ENCODE measurements around the gene NRCAM.

Gene NRCAM

DNA sequence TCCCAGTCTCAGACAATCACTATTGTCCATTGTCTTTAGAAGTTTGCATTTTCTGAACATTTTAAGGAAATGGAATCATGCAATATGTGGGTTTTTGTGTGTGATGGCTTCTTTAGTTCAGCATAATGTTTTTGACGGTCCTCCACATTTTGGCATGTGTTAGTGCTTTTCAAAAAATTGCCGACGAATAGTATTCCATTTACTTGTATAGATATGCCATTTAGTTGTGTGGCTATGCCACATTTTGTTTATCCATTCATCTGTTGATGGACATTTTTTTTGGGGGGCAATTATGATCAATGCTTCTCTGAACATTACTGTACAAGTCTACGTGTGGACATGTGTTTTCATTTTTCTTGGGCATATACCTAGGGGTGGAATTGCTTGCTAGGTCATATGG is 314.1 kb downstream of the NRCAM start:
- in situ Hi-C loops (cut with MboI; ENCODE audit: low sequenced_read_pairs) = no loop called here

DNA sequence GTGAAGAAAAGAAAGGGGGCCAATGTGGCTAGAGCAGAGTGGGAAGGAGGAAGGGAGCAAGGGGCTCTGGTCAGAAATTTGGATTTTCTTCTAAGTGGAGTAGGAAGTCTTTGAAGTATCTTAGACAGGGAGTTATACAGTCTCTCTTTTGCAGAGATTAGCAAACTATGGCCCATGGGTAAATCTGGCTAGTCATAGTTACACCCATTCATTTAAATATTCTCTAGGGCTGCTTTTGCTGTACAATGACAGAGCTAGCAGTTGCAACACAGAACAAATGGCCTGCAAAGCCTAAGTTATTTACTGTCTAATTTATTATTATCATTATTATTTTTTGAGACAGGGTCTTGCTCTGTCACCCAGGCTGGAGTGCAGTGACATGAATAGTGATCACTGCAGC is 315.6 kb downstream of the NRCAM start:
- in situ Hi-C loops (cut with MboI; ENCODE audit: low sequenced_read_pairs) = no loop called here

DNA sequence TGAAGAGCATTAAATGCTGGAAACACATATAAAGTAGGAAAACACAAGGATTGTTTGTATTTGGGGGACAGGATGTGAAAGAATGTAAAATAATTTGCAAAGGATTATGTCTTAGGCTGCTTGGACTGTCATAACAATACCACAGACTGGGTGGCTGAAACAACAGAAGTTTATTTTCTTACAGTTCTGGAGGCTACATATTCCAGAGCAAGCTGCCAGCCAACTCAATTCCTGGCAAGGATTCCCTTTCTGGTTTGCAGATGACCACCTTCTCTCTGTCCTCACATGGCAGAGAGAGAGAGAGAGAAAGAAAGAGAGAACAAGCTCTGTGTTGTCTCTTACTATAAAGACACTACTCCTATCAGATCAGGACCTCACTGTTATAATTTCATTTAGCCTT is 317.3 kb downstream of the NRCAM start:
- in situ Hi-C loops (cut with MboI; ENCODE audit: low sequenced_read_pairs) = no loop called here

DNA sequence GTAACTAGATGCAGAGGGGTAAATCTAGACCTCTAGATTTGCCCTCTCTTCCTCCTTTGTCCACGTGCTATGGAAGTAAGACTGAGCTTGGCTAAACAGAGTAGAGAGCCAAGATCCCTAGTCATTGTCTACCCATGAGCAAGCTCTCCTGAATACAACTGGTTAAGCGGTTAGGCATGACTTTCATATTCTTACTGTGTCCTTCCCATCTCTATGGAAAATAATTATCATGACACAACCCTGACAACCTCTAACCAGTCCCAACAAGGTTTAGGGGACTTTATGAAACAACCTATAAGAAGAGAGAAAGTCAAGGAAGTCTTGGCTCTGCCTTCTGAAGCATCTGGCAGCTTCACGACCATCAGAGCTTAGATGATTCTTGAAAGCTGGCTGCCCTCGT is 318.2 kb downstream of the NRCAM start:
- in situ Hi-C loops (cut with MboI; ENCODE audit: low sequenced_read_pairs) = no loop called here

DNA sequence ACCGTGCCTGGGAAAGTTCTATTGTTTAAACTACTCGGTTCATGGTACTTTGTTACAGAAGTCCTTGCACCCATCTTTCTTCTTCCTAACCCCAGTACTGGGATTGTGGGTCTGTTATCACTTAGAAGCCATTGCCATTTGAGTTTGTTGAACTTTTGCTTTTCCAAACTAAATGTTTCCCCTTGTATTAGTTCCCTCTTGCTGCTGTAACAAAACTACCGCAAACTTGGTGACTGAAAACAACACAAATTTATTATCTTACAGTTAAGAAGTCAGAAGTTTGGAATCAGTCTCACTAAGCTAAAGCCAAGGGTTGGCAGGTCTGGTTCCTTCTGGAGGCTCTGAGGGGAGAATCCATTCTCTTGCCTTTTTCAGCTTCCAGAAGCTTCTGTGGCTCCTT is 319.2 kb downstream of the NRCAM start:
- in situ Hi-C loops (cut with MboI; ENCODE audit: low sequenced_read_pairs) = no loop called here

DNA sequence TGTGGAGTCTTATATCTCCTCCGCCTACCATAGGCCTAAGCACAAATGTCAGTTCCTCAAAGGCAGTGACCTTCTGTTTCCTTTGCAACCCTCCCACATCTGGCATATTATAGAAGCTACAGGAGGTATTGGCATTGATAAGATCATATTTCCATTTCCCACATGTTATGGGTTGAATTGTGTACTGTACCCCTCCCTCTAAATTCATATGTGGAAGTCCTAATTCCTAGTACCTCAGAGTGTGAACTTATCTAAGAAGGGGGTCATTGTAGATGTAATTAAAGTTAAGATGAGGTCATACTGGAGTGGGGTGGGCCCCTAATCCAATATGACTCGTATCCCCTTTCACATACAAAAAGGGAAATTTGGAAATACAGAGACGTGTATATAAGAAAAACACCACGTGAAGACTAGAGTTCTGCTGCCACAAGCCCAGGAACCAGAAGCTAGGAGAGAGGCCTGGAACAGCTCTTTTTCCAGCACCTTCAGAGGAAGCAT is 320.0 kb downstream of the NRCAM start:
- in situ Hi-C loops (cut with MboI; ENCODE audit: low sequenced_read_pairs) = no loop called here

DNA sequence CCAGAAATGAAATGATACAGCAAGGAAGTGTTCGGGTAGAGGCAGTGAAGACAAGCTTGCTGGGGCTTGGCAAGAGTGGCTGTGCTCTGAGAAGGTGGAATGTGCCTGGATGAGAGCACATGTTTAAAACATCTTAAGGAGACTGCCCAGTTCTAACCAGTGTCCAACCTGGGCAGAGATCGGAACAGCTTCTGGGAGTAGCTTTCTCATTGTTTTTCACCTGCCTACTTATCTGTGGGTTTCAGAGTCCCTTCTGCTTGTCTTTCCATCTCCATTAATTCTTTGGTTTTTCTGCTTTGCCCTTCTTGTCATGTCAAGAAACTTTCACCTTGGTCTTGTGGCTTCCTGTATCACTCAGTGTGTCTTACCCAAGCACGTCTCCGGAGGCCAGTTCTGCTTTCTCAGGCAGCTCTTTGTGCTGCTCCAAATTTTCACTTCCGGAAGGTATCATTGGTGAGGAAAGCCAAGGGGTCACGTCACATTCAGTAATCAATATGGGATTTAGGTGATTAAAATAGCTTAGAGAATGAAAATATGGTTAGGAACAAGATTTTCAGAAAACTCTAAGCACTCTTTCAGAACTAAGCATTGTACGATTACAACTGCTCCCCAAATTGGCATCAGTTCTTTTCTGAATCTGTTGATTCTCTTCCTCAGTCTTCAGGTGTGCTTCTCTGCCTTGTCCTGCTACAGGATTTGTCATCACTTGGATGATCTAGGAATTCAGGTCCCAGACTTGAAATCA is 320.6 kb downstream of the NRCAM start:
- in situ Hi-C loops (cut with MboI; ENCODE audit: low sequenced_read_pairs) = no loop called here

DNA sequence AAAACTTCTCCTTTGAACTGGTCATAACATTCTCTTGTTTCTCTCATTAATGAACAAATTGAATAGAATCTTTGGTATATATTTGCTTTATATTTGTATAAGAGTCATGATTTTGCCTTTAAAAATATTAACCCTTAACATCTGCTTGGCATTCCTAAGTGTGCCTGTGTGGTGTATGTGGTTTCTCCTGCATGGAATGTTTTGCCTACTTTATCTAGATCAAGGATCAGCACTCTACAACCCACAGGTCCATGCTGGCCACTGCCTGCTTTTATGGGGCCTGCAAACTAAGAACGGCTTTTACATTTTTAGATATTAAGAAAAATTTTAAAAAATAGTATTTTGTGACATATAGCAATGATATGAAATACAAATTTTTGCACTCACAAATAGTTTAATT is 321.8 kb downstream of the NRCAM start:
- in situ Hi-C loops (cut with MboI; ENCODE audit: low sequenced_read_pairs) = no loop called here

DNA sequence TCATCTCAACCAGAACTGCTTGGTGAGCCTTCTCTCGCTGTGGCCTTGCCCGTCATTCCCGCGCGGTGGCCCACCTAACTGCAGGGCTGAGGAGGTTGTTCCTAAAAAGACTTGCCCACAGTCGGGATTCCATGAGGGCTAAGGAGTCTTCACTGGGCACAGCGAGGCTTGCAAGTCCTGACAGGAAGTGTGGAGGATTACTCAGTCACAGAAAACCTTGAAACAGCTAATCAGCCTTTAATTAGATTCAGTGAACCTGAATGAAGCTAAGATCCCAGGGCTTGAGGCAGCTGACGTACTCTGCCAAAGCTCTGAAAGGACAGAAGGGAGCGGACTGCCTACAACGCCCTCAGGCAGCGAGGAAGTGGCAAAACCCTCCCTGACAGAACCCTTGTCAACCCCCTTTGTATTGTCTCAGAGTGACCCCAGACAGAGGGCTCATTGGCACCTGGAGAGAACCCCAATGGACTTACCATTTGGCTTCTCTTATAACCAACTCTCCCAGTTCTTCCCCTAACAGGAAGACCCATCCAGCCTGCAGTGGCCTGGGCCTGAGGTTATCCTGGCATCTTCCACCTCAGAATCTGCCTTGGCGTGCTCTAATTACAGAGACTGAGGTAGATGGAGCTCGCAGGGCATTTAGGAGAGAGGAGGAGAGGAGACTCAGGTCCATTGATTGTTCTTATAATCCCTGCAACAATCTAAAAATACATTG is 323.5 kb downstream of the NRCAM start:
- in situ Hi-C loops (cut with MboI; ENCODE audit: low sequenced_read_pairs) = no loop called here

DNA sequence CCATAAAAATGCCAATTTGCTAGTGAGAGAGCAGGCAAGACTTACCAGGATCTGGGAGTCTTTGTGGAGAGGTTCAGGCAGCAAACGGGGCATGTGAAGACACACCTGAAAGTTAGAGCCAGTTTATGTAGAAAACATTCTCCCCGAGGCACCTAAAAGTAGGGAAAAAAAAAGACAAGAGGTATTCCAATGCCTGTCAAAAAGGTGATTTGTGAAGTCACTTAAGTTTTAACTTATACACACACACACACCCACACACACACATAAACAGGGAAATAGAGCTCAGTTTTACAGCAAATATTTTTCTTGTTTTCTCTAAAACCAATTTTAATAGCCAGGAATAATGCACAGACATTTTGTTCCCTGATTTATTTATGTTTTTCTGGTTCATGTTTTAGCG is 326.0 kb downstream of the NRCAM start, which contains the start of gene LAMB4:
LAMB4 (minus strand) TSS at position 101 of the 400 bp plus-strand sequence. CDS start 7,197 bp downstream, outside the sequence.
- in situ Hi-C loops (cut with MboI; ENCODE audit: low sequenced_read_pairs) = no loop called here

DNA sequence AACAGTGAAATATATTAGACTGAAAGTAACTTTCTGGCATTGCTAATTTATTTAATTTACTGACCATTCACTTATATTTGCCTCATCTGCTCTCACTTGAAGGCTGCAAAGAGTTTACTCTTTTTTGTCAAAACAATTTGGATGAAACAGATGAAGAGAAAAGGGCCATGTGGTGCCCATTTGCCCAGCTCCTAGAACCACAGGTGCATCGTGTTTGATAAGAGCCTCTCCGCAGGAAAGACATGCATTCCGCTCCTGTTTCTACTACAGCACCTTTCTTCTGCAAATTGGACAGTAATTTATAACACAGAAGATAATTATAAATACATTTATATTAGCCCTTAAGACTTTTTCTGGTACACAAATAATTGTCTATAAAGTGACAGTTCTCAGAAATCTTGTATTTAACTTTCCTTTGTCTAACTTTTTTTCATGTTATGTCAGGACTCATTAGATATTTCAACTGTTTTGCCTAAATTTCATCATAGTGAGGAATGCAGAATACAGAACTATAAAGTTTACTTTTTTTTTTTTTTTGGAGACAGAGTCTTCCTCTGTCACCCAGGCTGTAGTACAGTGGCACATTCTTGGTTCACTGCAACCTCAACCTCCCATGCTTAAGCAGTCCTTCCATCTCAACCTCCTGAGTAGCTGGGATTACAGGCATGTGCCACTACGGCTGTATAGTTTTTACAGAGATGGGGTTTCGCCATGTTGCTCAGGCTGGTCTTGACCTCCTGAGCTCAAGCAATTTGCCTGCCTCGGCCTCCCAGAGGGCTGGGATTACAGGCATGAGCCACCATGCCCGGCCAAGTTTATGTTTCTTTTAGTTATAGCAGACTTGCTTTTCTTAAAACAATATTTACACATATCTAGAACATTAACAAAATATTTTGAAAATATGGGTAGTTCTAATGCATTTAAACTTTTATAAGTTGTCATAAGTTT is 326.9 kb downstream of the NRCAM start:
- in situ Hi-C loops (cut with MboI; ENCODE audit: low sequenced_read_pairs) = no loop called here

DNA sequence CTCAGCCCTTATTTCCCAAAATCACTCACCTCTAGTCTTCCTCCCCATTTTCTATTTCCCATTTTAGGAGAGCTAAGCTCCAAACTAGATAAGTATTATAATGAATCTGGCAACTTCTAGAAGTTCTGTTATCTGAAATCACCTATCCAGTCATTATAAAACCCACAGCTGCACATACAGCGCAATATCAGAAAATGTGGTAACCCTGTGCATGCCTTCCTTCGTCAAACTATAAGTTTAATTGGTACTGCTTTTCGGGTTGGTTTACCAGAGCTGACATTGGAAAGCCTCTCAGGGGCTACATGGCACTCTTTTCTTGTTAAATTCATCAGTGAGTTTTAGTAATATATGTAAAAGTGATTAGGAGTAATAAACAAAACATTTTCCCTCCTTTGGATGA is 327.7 kb downstream of the NRCAM start:
- in situ Hi-C loops (cut with MboI; ENCODE audit: low sequenced_read_pairs) = no loop called here

DNA sequence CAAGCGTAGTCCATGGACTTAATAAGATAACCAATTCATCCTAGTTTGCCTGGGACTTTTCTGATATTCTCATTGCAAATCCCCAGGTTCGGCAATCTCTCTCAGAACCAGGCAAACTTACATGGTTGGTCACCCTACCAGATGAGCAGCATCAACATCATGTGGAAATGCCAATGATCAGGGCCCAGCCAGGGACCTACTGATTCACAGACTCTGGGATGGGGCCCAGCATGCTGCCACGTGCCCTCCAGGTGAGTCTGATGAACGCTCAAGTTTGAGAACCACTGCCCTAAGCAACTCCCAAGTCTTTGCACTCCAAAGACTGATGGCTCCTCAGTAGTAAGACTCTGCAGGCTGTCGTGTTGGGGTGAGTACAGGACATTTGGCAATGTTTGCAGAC is 328.8 kb downstream of the NRCAM start:
- in situ Hi-C loops (cut with MboI; ENCODE audit: low sequenced_read_pairs) = no loop called here

DNA sequence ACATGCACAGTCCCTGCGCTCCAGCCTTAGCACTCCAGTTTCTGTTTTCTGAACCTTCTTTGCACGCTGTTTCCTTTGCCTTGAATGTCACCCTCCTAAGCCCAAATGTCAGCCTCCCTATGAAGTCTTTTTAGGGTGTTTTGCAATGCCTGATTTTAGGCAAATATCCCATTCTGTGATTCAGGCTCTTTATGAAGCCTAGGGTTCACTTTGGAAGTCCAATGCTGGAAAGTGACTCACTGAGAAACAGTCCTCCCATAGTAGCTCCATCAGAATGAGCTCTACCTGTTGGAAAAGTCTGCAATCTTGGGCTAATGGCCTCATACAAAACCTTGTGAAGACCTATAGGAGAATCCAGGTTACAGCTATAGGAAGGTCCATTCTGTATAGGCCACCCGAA is 331.4 kb downstream of the NRCAM start:
- in situ Hi-C loops (cut with MboI; ENCODE audit: low sequenced_read_pairs) = no loop called here

DNA sequence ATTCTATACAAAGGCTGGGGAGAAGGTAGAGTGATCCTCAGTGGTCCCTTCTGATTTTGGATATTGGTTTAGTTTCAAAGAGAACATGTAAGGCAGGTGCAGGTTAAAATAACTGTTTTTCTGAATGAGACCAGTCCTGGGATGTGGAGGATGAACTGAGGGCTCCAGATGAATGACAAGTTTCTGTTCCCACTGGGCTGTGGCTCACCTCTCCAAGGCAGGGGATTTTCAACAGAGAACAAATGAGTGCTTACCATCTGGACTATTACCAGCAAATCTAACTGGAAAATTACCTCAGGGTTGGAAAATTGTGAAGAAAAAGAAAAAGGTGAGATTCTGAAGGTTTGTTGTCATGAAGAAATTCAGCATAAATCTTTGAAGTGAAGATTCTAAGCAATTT is 334.1 kb downstream of the NRCAM start:
- in situ Hi-C loops (cut with MboI; ENCODE audit: low sequenced_read_pairs) = no loop called here

DNA sequence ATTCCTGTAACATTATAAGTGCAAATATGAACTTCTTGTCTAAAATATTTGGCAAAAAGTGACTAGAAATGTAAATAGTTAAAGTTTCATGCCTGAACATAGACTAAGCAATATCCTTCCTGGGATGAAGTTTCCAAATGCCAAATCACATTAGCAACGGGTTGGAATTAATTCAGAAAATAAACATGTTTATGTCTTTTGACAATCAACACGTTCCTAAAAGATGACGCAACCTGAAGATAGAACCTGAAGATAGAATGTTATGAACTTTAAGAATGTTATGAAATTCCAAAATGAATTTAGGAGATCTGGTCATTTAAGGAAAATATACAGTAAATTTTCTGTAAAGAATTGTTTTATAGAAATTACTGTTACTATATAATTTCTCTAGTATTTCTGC is 335.3 kb downstream of the NRCAM start:
- in situ Hi-C loops (cut with MboI; ENCODE audit: low sequenced_read_pairs) = no loop called here

DNA sequence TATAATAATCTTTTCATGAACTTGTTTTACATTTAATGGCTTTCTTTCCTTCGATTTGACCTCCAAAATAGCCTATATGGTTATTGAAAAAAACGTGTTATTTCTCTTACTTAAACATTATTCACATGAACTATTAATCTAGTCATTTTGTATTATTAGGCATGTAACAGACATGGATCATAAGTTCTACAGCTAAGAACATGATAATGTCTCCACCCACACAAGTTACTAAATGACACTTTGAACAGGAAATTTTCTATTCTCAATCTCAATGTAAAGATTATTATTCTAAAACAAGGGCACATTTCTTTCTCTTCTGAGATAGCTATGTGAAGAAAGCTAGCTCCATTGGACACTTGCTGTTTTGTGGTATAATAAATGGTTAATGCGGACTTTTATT is 336.0 kb downstream of the NRCAM start:
- in situ Hi-C loops (cut with MboI; ENCODE audit: low sequenced_read_pairs) = no loop called here

DNA sequence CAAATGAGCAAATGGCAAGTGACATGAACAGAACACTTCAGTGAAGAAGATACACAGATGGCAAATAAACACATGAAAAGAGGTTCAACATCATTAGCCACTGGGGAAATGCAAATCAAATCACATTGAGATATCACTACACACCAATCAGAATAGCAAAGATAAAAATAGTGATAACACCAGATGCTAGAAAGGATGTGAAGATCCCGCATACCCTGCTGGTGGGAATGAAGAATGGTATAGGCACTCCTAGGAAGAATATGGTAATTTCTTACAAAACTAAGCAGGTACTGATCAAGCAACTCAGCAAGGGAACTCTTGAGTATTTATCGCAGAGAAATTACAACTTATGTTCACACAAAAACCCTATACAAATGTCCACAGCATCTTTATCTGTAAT is 337.3 kb downstream of the NRCAM start:
- in situ Hi-C loops (cut with MboI; ENCODE audit: low sequenced_read_pairs) = no loop called here

DNA sequence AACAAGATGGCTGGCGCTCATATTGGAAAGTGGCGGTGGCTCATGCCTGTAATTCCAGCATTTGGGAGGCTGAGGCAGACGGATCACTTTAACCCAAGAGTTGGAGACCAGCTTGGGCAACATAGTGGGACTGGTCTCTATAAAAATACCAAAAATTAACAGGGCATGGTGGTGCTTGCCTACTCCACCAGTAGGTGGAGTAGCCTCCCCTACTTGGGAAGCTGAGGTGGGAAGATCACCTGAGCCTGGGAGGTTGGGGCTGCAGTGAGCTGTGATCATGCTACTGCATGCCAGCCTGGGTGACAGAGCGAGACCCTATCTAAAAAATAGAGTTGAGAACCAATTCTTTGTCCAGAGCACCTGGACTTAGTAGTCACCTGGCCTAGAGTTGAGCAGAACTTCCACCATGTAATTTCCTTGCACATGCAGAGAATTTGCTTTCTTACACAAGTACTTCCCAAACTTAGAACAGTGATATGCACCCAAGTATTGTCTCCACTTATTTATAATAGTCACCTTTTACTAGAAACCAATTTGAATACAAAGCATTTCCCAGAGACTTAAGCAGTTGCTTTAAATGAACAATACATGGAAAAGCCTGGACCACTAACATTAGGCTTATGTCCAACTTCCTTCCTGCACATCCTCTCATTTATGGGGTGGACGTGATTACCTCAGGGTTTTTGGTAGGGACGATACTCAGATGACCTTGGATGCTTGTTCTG is 342.0 kb downstream of the NRCAM start:
- in situ Hi-C loops (cut with MboI; ENCODE audit: low sequenced_read_pairs) = loop anchor here (5.0 kb wide), 1 partner anchor 33 kb away; no protein-coding TSS in a partner anchor

DNA sequence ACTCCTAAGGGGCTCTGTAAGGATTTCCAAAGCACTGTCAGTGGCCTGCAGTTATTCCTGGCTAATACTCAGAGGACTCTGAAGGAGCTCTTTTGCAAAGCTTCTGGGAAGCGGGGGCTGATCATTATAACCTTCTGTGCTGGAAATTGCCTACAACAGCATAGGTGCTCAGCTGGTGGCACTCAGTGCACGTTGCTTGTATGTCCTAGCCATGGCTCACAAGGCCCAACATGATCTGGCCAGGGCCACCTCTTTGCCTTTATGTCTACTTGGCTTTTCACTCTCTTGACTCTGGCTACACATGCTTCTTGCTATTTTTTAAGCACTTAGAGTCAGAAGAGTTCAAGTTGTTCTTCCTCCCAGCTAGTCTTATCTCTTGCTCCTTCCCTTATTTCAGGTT is 343.6 kb downstream of the NRCAM start:
- in situ Hi-C loops (cut with MboI; ENCODE audit: low sequenced_read_pairs) = loop anchor here (5.0 kb wide), 1 partner anchor 35 kb away; no protein-coding TSS in a partner anchor

Measured in HL-60/S4 treated with phorbol 12-myristate 13-acetate at 8.2 ng/mL for 4 days and 3 days (cell line).